NOMO-1 treated with dmso at 0.1 percent for 144 hours (cell line): ENCODE measurements around the gene PITX1.

Experiments used
- DNase-seq: peaks from one replicate; lab custom pipeline; 2025; ENCODE audit not compliant: unreplicated experiment; lab: John Stamatoyannopoulos, UW

Gene PITX1

DNA sequence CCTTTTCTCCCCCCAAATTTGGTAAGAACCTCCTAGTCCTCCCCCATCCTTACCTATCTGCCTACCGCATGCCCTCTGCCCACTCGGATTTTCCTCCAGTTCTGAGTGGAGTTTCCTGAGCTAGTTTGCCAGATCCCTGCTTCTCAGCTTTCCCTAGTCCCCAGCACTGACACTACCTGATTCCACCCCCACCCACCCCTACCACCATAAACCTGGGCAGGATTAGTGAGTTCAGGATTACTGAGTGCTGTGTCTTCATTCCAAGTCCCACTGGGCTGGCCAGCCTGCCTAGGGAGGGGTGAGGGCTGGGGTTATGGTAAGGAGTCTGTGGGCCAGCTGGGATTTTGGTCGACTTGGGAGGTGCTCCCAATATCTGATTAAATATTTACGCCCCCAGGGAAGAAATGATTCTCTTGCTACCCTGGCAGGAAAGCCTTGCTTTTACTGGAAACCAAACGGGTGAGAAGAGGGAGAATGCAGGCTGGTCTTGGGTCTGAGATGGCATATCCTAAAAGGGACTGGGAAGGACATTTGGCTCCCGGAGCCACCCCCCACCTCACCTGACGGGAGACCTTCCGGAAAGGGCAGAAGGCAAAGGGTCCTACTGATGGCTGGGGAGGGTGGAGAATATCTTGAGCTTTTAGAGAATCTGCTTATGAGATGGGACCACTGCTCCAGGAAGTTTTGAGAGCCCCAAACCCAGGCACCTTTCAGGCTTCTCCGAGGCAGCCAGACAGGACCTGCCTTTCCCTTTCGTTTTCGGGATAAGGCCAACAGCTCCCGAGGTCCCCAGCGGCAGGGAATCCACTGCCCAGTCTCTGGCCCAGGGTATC lies 3.7 kb downstream of the PITX1 start:
- no peak for DNase-seq

DNA sequence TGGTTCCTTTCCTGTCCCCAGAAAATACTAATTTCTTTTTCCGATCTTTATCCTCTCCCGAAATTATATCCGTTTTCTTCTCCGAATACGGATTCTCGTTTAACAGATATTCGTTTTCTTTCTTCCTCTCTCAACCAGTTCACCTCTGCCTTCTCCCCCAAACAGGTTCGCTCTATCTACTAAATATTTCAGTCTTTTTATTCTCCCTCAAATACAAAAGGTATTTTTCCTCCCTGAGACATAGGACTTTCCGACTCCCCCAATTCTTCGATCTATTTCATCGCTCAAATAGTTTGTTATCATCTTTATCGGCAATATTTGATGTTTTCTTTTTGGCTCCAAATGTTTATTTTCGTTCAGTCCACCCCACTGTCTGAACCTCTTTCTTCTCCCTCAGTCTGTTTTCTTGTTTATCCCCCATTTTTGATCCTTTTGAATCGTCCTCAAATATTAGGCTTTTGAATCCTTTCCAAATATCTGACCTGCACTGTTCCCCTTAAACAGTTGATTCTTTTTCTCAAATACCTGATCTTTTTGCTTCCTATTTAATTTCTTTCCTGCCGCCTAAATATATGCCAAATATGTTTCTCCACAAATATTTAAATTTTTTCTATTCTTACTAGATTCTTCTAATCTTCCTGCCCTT lies 4.4 kb downstream of the PITX1 start:
- DNase-seq: no peak

DNA sequence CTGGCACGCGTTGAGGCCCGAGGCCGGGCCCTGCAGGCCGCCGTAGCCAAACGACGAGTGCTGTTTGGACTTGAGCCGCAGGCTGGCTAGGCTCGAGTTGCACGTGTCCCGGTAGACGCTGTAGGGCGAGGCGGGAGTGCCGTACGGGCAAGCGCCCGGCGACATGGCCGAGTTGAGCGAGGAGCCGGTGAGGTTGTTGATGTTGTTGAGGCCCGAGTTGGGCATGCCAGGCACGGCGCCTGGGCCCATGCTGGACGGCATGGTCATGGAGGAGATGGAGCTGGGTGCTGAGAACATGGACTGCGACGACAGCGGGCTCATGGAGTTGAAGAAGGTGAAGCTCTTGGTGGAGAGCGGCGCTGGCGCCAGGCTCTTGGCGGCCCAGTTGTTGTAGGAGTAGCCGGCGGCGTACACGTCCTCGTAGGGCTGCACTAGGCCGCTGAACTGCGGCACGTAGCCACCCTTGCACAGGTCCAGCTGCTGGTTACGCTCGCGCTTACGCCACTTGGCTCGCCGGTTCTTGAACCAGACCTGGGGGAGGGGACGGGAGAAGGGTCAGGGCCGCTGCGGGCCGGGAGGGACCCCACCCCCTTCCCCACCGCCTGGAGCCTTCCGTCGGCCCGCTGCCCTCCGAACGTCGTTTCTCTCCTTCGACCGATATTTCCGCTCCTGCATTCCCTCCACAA lies 5.1 kb downstream of the PITX1 start:
- DNase-seq: no peak

DNA sequence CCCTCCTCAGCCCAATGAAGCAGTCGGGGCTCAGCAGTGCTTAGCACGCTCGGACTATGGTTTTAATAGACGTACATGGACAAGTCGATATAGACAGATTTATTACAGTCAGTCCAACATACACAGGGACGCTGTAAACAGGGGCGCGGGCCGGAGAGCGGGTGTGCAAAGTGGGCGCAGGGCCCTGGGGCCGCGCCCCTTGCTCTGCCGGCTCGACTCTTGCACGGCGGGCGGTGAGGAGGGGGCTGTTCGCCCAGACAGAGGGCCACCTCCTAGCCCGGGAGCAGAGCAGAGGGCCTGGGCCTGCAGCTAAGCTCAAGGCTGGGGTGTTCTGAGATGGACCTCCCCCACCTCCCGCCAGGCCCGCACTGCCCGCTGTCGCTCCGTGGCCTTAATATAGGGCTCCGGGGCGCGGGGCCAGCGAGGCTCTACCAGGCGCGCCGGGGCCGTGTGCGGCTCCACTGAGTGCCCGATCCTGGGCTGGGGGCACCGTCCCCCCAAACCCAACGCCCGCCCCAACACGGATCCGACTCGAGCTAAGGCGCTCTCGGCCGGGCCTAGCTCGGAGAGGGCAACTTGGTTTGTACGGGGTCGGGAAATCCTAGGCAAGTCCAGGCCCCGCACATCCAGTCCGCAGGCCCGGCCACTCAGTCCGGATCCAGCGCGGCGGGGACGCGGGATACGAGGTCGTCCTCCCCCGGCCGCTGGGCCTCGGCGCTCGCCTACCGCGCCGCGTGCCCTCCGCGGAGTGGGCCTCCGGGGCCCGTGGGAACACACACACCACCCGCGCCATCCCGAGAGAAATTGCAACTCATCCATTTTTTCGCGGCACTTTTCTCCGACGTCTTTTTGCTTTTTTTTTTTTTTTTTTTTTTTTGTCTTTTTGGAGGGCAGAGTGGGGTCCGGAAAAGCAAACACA lies 6.1 kb downstream of the PITX1 start:
- no peak for DNase-seq

DNA sequence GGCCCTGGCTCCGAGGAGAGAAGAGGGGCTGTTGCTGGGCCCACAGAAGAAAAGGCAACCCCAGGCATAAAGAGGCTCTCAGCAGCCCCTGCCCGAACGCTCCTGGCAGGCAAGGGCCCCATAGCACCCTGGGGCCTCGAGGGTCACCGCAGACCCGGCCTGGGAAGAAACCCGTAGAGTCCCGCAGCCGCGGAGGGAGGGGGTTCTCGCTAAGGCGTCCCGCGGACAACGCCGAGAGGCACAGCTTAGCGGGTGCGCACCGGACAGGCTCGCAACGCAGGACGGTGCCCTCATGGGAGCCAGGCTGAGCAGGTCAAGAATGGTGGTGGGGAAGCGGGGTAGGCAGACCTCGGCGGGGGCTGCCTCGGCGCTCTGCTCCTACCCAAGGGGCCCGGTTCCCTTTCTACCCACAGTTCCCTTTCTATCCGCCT lies 6.7 kb downstream of the PITX1 start:
- no peak for DNase-seq

DNA sequence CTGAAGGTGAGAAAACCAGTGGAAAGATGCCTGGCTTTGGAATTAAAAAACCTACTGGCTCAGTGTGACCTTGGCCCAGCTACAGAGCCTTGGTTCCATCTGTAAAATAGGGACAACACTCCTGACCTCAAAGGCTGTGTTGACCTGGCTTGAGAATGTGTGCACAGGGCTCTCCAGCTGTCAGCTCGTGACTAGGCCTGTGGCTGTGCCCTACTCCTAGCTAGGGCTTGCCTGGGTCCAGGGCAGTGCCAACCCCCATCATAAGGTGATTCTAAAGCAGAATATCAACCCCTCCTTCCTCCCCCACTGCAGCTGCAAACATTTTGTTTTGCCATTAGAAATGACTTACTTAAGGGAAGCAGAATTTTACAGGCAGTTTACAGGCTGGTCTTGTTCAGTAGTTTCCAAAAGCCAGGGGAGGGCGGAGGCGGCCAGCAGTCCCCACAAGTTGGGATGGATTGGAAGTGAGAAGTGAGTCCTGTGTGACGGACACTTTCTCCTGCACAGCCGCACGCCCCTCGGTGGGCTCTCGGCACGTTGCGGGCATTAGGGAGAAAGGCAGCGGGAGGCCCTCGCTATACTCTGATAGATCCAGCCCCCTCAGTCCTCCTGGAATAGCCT lies 7.3 kb downstream of the PITX1 start:
- DNase-seq: no peak

DNA sequence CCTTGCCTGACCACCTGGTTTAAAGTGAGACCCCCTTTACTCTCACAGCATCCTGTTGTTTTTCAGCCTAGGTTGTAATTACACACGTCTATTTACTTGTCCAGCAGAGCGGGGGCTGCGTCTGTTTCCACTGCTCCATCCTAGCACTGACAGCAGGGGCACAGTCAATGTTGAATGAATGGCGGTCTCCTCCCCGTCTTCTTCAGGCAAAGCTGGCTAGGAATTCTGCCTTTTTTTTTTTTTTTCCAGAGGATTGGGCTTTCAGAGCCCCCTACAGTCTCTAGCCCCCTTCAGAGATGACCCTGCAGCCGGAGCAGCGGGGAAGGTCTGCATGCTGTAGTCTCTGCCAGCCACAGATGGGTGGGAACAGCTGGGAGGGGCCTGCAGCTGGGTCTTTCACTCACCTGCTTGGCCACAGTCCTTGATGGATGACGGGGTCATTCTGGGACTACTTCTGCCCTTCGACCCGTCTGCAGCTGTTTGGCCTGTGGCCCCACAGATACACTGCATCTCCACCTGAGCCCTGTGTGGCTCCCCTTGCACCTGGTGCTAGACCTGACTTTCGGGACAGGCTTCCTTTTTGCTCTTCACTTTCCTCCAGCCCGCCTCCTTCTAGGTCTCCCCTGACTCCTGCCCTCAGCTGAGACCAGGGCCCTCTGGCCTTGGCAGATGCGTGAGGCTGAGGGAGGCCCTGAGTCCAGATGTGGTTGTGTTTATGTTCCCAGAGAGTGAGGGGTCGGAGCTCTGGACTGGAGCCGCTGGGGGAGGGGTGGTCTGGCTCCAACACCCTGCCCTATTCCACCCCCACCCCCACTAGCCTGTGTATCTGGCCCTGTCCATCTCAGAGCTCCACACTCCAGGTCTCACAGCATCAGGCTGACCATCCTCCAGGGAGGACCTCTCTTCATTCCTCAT lies 8.0 kb downstream of the PITX1 start:
- no peak for DNase-seq

DNA sequence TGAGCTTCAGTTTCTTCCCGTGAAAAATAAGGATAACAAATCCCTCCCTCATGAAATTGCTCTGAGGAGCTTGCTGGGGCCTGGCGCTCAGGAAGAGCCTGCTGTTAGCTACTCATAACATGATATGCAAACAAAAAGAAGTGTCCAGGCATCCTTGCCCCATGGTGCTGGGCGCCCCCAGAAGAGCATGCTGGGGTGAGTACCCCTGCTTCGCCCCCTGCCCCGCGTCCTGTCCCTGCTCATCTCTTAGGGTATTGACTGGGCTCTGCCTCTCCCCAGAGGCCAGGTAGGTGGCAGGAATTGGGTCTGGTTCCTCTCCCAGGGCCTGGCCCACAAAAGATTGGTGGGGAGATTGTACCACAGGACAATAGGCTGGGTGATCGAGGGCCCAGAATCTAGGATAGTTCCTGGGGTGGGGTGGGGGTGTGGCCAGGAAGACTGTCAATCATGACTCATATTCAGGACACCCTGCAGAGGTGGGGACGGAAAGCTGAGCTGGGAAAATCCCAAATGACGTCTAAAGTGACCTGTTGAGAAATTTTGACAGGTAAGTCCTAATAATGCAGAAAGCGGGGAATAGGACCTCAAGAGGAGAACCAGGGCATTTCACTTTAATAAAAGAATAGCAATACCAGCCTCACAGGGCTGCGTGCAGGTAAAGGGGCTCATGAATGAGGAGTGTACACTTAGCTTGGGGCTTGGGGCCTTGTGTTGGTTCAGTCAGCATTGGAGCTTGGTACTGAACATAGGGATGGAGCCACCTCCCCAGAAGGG lies 8.9 kb downstream of the PITX1 start:
- DNase-seq: no peak

DNA sequence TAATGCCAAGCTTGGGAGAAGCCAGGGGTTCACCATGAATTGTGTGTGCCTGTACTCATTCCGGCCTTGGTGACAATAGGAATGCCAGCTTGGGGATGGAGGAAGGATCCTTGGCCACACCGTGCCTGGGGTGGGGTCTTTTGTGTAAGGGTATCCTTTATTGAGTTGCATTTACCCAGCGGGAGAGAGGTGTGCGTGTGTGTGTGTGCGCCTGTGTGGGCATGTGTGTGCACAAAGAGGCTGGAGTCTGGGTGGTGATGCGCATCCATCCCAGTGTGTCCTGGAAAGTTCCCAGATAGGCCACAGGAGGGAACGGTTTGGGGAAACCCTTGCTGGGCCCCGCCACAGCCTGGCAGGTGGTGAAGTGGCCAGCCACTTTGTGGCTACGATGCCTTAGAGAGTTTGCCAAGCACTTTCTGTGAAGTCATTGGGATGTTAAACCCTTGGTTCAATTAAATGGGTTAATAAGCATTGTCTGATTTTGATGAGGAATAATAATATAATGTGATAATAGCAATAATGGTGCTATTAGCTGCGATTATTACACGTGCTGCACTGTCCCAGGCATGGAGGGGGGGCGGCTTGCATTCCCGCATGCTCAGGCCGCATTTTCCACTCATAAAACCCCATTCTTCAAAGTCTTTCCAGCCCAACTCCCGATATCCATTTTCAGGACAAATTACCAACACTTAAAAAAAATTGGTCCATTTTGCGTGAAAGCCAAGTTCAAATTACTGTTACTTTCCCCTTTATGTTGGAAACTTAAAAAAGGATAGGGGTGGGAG lies 13.7 kb downstream of the PITX1 start:
- DNase-seq: no peak

DNA sequence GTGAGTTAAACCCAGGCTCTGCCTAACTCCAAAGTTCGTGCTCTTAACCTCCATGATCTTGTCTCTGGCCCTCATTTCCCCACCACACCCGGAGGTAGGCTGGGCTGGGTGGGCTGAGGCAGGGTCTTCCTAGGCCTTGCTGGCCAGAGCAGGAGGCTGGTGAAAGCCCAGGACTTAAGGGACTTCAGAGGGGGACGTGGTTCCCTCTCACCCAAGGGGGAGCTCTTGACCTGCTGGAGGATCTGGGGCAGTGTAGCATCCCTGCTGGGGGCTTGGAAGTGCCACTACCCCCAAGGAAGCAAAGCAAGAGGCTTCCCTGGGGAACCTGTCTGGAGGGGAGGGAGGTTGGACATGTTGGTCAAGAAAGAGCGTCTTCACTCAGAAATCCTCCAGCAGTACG lies 14.7 kb downstream of the PITX1 start:
- DNase-seq: no peak

DNA sequence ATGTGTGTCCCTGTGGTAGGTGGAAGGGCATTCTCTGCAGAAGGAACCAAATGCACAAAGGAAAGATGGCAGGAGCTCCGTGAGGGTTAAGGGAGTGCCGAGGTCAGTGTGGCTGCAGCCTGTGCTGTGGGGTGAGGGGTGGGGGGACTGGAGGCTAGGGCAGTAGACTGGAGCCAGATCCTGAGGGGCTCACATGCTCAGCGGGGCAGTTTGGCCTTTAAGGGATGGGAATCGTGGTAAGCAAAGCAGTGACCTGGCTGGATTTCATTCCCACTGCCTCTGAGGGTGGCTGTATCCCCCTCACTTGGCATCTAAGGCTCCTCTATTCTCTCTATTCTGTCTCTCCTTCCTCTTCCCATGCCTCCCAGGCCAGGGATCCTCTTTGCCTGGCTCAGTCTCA lies 15.6 kb downstream of the PITX1 start:
- DNase-seq: no peak

DNA sequence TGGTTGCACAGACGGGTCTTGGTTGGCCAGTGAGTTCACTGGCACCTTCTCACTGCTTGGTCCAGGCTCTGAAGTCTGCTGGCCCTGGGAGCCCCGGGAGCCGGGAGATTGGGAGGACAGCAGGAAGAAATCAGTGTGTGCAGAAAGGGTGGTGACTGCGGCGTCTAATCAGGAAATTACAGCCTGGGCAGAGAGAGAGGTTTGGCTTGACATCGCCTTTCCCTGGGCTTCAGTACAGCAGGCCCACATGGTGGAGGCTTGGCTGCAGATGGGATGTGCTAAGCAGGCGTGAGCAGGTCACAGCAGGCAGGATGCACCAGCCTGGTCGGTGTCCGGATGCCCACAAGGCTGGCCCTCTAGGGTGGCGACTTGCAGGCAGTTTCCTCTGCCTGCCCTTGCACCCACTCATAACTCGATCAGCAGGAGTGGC lies 17.2 kb downstream of the PITX1 start:
- DNase-seq: no peak

DNA sequence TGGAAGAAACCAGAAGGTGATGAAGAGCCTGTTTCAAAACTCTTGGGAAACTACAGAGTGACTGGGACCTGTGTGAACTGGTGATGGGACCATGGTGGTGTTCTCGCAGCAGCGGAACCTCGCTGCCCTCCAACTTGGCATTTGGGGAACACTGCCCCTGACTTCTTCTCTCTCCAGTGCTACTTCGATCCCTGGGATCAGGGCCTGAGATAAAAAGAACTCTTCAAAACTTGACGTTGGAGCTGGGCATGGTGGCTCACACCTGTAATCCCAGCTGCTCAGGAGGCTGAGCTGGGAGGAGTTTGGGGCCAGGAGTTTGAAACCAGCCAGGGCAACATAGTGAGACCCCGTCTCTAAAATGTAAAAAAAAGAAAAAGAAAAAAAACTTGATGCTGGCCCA lies 18.1 kb downstream of the PITX1 start:
- DNase-seq: no peak

DNA sequence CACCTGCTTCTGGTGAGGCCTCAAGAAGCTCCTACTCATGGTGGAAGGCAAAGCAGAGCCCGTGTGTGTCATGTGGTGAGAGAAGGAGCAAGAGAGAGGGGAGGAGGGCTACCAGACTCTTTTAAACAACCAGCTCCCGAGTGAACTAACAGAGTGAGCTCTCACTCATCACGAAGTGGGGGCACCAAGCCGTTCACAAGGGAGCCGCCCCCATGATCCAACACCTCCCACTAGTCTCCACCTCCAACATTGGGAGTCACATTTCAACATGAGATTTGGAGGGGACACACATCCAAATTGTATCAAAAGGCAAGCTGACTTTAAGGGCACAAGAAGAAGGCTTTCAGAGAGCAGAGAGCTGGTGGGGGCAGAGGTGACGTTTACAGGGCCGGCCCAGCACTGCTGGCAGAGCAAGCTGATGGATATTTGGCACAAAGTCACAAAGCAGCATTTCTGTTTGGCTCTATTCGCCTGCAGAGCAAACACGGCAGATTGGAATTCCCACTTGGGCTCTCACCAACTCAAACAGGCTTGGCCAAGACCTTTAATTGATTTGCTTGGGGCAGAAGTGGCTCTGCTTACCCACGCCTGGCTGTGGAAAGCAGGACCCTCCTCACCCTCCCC lies 20.0 kb downstream of the PITX1 start:
- no peak for DNase-seq

DNA sequence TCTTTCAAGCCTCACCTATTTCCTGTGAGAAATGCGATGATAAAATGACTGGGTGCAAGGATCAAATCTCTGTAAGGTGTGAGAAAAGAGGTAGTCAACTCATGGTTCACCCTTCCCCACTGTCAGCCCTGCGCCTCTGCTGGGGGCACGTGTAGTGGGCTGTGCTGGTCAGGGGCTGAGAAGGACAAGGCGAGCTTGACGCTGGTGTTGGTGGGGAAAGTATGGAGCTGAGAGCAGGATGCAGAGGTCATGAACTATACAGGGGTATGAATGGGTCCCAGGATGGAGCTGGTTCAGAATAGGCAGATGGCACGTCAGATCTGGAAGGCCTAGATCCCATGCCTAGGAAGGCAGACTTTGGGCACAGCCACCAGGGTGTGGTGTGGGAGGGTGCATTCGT lies 20.6 kb downstream of the PITX1 start:
- no peak for DNase-seq

DNA sequence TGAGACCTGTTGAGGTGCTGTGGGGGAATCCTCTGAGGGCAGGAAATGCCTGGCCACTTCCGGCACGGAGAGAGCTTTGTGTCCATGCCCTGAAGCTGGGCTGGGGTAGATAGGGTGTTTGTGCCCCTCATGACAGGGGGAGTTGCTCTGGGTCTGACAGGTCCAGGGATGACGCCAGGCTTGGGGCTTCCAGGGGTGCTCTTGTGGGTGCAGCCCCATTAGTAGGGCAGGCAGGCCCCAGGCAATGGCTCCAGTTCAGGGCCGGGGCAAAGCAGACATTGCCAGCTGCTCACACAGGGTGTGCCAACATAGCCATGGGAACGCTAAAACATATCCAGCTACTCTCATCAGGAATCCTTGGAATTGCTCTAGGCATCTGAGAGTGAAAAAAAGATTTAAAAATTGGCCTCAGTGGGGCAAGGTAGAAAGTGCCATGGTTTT lies 21.1 kb downstream of the PITX1 start:
- DNase-seq: no peak

DNA sequence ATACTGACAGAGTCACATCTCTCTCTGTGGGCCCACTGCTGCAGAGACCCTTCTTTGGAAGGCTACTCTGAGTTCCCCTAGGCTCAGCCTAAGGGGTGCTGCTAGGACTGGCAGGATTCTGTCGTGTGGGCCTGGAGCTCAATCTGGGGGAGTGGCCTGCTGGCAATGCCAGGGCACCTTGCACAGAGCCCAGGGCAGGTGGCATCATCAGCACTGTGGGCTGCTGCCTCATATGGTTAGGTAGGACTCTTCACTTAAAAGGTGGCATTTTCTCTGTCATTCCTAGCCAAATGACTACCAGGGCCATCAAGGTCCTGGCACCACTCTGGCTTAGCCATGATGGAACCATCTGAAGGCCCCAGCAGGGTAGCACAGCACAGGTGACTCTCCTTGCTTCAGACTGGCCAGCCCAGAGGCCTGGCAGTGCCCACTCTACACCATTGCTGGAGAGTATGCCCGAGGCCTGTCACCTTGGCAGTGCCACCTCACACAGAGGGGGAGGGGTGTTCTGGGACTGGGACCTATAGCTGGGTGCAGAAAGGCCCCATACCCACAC lies 21.9 kb downstream of the PITX1 start:
- no peak for DNase-seq
